Neural cell (in vitro differentiated cells): ENCODE results near the gene ATP9B.

Experiments used
- POLR2AphosphoS5 ChIP-seq: IDR thresholded peaks from 2 replicates; pipeline ENCODE4 v1.6.1; 2012
- TF ChIP-seq, protein P1 (sequence below): fragments of 450-650 bp; IDR thresholded peaks from 2 replicates; pipeline ENCODE4 v1.5.1; 2014; ENCODE audit warnings: antibody characterized with exemption, mild to moderate bottlenecking, moderate library complexity; ENCODE audit not compliant: poor library complexity, severe bottlenecking
- TF ChIP-seq, protein P2 (sequence below): IDR thresholded peaks from 2 replicates; pipeline ENCODE4 v1.6.1; 2012; ENCODE audit warnings: borderline replicate concordance

DNA sequence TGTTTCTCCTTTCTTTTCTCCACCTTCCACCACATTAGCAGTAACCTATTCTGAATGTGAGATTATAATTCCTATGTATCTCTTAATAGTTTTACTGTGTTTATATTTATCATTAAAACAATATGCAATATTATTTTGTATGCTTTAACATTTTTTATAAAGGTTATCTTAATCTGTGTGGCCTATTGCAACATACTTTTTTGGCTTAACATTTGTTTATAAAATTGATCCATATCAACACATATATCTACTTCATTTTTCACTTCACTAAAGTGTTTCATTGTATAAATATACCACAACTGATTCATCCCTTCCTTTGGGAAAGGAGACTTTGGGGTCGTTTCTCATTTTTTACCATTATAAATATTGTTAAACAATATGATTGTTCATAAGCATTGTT, 48.6 kb downstream of the ATP9B start:
- TF ChIP-seq, protein P1, sequence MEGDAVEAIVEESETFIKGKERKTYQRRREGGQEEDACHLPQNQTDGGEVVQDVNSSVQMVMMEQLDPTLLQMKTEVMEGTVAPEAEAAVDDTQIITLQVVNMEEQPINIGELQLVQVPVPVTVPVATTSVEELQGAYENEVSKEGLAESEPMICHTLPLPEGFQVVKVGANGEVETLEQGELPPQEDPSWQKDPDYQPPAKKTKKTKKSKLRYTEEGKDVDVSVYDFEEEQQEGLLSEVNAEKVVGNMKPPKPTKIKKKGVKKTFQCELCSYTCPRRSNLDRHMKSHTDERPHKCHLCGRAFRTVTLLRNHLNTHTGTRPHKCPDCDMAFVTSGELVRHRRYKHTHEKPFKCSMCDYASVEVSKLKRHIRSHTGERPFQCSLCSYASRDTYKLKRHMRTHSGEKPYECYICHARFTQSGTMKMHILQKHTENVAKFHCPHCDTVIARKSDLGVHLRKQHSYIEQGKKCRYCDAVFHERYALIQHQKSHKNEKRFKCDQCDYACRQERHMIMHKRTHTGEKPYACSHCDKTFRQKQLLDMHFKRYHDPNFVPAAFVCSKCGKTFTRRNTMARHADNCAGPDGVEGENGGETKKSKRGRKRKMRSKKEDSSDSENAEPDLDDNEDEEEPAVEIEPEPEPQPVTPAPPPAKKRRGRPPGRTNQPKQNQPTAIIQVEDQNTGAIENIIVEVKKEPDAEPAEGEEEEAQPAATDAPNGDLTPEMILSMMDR: no peak
- TF ChIP-seq, protein P2, sequence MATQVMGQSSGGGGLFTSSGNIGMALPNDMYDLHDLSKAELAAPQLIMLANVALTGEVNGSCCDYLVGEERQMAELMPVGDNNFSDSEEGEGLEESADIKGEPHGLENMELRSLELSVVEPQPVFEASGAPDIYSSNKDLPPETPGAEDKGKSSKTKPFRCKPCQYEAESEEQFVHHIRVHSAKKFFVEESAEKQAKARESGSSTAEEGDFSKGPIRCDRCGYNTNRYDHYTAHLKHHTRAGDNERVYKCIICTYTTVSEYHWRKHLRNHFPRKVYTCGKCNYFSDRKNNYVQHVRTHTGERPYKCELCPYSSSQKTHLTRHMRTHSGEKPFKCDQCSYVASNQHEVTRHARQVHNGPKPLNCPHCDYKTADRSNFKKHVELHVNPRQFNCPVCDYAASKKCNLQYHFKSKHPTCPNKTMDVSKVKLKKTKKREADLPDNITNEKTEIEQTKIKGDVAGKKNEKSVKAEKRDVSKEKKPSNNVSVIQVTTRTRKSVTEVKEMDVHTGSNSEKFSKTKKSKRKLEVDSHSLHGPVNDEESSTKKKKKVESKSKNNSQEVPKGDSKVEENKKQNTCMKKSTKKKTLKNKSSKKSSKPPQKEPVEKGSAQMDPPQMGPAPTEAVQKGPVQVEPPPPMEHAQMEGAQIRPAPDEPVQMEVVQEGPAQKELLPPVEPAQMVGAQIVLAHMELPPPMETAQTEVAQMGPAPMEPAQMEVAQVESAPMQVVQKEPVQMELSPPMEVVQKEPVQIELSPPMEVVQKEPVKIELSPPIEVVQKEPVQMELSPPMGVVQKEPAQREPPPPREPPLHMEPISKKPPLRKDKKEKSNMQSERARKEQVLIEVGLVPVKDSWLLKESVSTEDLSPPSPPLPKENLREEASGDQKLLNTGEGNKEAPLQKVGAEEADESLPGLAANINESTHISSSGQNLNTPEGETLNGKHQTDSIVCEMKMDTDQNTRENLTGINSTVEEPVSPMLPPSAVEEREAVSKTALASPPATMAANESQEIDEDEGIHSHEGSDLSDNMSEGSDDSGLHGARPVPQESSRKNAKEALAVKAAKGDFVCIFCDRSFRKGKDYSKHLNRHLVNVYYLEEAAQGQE: no peak
- TF ChIP-seq POLR2AphosphoS5: no peak
